Esophagus muscularis mucosa (tissue), 4 donors: Measurements from ENCODE around the gene TRMT1. TPM values are rescaled to one million over a fixed set of nuclear protein-coding genes. Genes with fewer than 3 reads are reported as not detected.

Source experiments
- DNase-seq: peaks from one replicate; pipeline ENCODE4 v3.0.0-alpha.2; 2017; ENCODE audit errors: extremely low spot score
- H3K27ac ChIP-seq, 4 donors: fragments of 200-600 bp; sonication (generic); replicated peaks in 1 of 4; 1 replicate in 3 of 4; 2 replicates in 1 of 4; pipeline ENCODE4 v1.5.1; 2016 to 2019; ENCODE audit warnings: mild to moderate bottlenecking in 1 of 4
- H3K27me3 ChIP-seq, 4 donors: fragments of 200-600 bp; sonication (generic); one replicate each; pipeline versions ENCODE4 v1.5.1 to v1.6.0; 2016 to 2019
- H3K36me3 ChIP-seq, 4 donors: fragments of 200-600 bp; sonication (generic); one replicate each; pipeline ENCODE4 v1.5.1; 2016 to 2019
- H3K4me1 ChIP-seq, 4 donors: fragments of 200-600 bp; sonication (generic); one replicate each; pipeline ENCODE4 v1.5.1; 2016 to 2019
- H3K4me3 ChIP-seq, 4 donors: fragments of 200-600 bp; sonication (generic); 1 replicate in 2 of 4; 2 replicates in 2 of 4; pipeline ENCODE4 v1.5.1; 2016 to 2019; ENCODE audit warnings: mild to moderate bottlenecking in 4 of 4, moderate library complexity in 1 of 4
- H3K9me3 ChIP-seq, 4 donors: fragments of 200-600 bp; sonication (generic); 1 replicate in 3 of 4; 2 replicates in 1 of 4; pipeline ENCODE4 v1.5.1; 2016 to 2019
- CTCF ChIP-seq, 3 experiments: fragments of 200-600 bp in 2 of 3; fragments of 450-650 bp in 1 of 3; sonication (generic) in 2 of 3; IDR thresholded peaks; one replicate each; pipeline ENCODE4 v1.5.1; 2017 to 2019; ENCODE audit warnings: antibody characterized with exemption in 3 of 3, mild to moderate bottlenecking in 2 of 3, moderate library complexity in 1 of 3
- EP300 ChIP-seq: sonication (generic); formaldehyde crosslinking; IDR thresholded peaks from one replicate; pipeline ENCODE4 v1.6.1; 2017; ENCODE audit warnings: antibody characterized with exemption
- POLR2A ChIP-seq: fragments of 450-650 bp; IDR thresholded peaks from one replicate; pipeline ENCODE4 v1.6.1; 2017; ENCODE audit warnings: antibody characterized with exemption, moderate library complexity, mild to moderate bottlenecking, low read depth
- POLR2AphosphoS5 ChIP-seq, 2 donors: sonication (generic); formaldehyde crosslinking; IDR thresholded peaks; one replicate each; pipeline ENCODE4 v1.6.1; 2017; ENCODE audit warnings: antibody characterized with exemption in 2 of 2
- WGBS: methylation state at CpG from one replicate; pipeline ENCODE4 v1.1.5; 2018; 5-methylcytosine and 5-hydroxymethylcytosine counted together
- intact Hi-C: fragments of 100-400 bp; cut with DNase I; formaldehyde crosslinking; loops from one replicate; pipeline ENCODE4 v1.15.1; 2023
- total RNA-seq, 4 donors: library from RNA; depleted of rRNA; stranded (reverse); fragments of >200 nt; gene quantifications; one replicate each; pipeline versions ENCODE4 v1.1.0 to v1.2.1, GENCODE V29; 2016

TRMT1 gene
- total RNA-seq, 4 donors from 2014 or later, result 21.4 to 27.6 (median 26.9) TPM

- intact Hi-C loops, result no loop called here
- Histone ChIP-seq H3K4me3 (peak overlapping the region; percentile 67 to 97 (median 94)), H3K27me3 (no peaks in the 10 kb centered on the region), H3K36me3 (peaks cover 0 to 36% (median 30%) of the 10 kb centered on the region in 4 donors), H3K27ac (peak overlapping the region; percentile 67 to 82 (median 74)), H3K9me3 (no peaks in the 10 kb centered on the region), H3K4me1 (peaks cover 39 to 52% (median 48%) of the 10 kb centered on the region in 4 donors)
- DNase-seq, result no peak
- 3% methylated on average over 17 of the region's 18 CpGs for WGBS
- TF ChIP-seq POLR2A (no peak), EP300 (no peak), POLR2AphosphoS5 (IDR thresholded peaks at IDR 0.05) (no peak), CTCF (IDR thresholded peaks at IDR 0.05) (no peak)
These were observed 631 bp downstream of the TRMT1 start for GRCh38 chr19:13115936-13116281.

GRCh38 chr19:13112555-13112954 lies 4.0 kb downstream of the TRMT1 start:
- intact Hi-C loops, result no loop called here
- Histone ChIP-seq H3K27me3 (no peaks in the 10 kb centered on the region), H3K9me3 (no peaks in the 10 kb centered on the region), H3K4me1 (peaks cover 18 to 24% (median 22%) of the 10 kb centered on the region in 4 donors), H3K27ac (no peak overlapping the region), H3K4me3 (no peak overlapping the region), H3K36me3 (peaks cover 0 to 65% (median 53%) of the 10 kb centered on the region in 4 donors)
- DNase-seq, result no peak
- TF ChIP-seq EP300 (no peak), POLR2A (no peak), CTCF (IDR thresholded peaks at IDR 0.05) (no peak), POLR2AphosphoS5 (IDR thresholded peaks at IDR 0.05) (no peak)
- WGBS, result 88% methylated on average over 2 of the region's 10 CpGs

- peaks cover 0 to 74% (median 55%) of the 10 kb centered on the region in 4 donors for H3K36me3 ChIP-seq
These were observed 6.4 kb downstream of the TRMT1 start for GRCh38 chr19:13110099-13110610.

GRCh38 chr19:13109361-13110098 lies 7.0 kb downstream of the TRMT1 start:
- 96% methylated on average over 20 of the region's 30 CpGs for WGBS

More at GRCh38 chr19:13110099-13110610, 6.4 kb downstream of the TRMT1 start:
- intact Hi-C loops, result no loop called here
- H3K4me3 ChIP-seq, result no peak overlapping the region
- 89% methylated on average over 7 of the region's 15 CpGs for WGBS
- no peak overlapping the region for H3K27ac ChIP-seq
- no peak for DNase-seq
- H3K4me1 ChIP-seq, result peaks cover 0 to 3% (median 2%) of the 10 kb centered on the region in 4 donors
- TF ChIP-seq POLR2A, result no peak
- TF ChIP-seq EP300, result no peak
- TF ChIP-seq POLR2AphosphoS5 (IDR thresholded peaks at IDR 0.05), result no peak
- TF ChIP-seq CTCF (IDR thresholded peaks at IDR 0.05), result no peak
- no peaks in the 10 kb centered on the region for H3K9me3 ChIP-seq
- no peaks in the 10 kb centered on the region for H3K27me3 ChIP-seq

More at GRCh38 chr19:13109361-13110098, 7.0 kb downstream of the TRMT1 start:
- Histone ChIP-seq H3K36me3 (peaks cover 0 to 69% (median 51%) of the 10 kb centered on the region in 4 donors), H3K4me1 (peaks cover under 1 to 7% (median 3%) of the 10 kb centered on the region in 4 donors), H3K27me3 (no peaks in the 10 kb centered on the region), H3K4me3 (no peak overlapping the region), H3K27ac (no peak overlapping the region), H3K9me3 (no peaks in the 10 kb centered on the region)
- TF ChIP-seq POLR2A (no peak), POLR2AphosphoS5 (IDR thresholded peaks at IDR 0.05) (no peak), CTCF (IDR thresholded peaks at IDR 0.05) (no peak), EP300 (no peak)
- intact Hi-C loops, result no loop called here
- DNase-seq, result no peak
